IPS-18a (cell line): ENCODE results near the gene BUD13.

ENCODE experiments used
- H3K27ac ChIP-seq: one replicate; pipeline ENCODE4 v1.5.1; 2013; ENCODE audit warnings: low read length
- H3K27me3 ChIP-seq: one replicate; pipeline ENCODE4 v1.6.1; 2013; ENCODE audit warnings: mild to moderate bottlenecking, low read length; ENCODE audit not compliant: control insufficient read depth, insufficient read depth
- H3K36me3 ChIP-seq: one replicate; pipeline ENCODE4 v1.6.1; 2013; ENCODE audit warnings: low read depth, low read length; ENCODE audit not compliant: control insufficient read depth
- H3K4me1 ChIP-seq: one replicate; pipeline ENCODE4 v1.6.1; 2013; ENCODE audit warnings: low read depth, low read length; ENCODE audit not compliant: control insufficient read depth
- H3K4me3 ChIP-seq: one replicate; pipeline ENCODE4 v1.5.1; 2013; ENCODE audit warnings: low read length
- H3K9ac ChIP-seq: one replicate; pipeline ENCODE4 v1.6.1; 2013; ENCODE audit warnings: mild to moderate bottlenecking, low read length, moderate library complexity
- H3K9me3 ChIP-seq: one replicate; pipeline ENCODE4 v1.6.1; 2013; ENCODE audit warnings: low read depth, low read length; ENCODE audit not compliant: control insufficient read depth

BUD13 gene

DNA sequence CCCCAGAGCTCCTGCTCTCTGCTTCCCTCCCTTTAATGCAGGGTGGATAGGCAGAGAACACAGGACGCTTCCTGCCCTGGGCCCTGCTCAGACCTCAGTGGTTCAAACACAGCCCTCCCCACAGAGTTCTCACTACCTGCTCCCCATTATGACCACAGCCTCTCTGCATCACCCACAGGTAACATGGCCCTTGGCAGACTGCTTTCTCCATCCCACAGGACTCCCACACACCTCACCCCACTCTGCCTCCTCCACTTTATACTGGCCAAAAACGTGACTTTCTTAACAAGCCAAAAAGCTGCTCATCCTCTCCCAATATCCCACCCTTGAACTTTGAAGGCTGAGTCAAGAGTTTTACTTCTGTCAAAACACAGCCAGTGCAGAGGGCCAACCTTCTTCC, 33.8 kb downstream of the BUD13 start:
- H3K4me3 ChIP-seq: no peak overlapping the region
- no peak overlapping the region for H3K9ac ChIP-seq
- no peaks in the 10 kb centered on the region for H3K36me3 ChIP-seq
- H3K4me1 ChIP-seq: peaks cover 4% of the 10 kb centered on the region
- H3K27ac ChIP-seq: no peak overlapping the region
- no peaks in the 10 kb centered on the region for H3K9me3 ChIP-seq
- H3K27me3 ChIP-seq: no peaks in the 10 kb centered on the region

DNA sequence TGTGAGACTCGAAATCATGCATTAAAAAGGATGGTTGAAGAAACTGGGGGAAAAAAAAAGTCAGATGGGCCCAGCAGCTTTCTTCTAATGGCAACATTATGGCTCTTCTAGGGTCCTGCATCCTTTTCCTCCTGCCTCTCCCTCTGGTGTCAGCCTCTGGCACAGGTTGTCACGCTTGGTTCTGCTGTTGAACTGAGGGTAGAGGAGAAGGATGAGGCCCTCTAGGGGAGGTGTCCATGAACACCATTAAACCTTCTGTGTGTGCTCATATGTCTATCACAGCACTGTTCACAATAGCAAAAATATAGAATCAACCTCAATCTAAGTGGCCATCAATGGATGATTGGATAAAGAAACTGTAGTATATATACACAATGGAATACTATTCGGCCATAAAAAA, 36.0 kb downstream of the BUD13 start:
- no peaks in the 10 kb centered on the region for H3K36me3 ChIP-seq
- no peaks in the 10 kb centered on the region for H3K9me3 ChIP-seq
- H3K4me1 ChIP-seq: peaks cover 11% of the 10 kb centered on the region
- no peak overlapping the region for H3K27ac ChIP-seq
- H3K9ac ChIP-seq: no peak overlapping the region
- no peaks in the 10 kb centered on the region for H3K27me3 ChIP-seq
- no peak overlapping the region for H3K4me3 ChIP-seq

DNA sequence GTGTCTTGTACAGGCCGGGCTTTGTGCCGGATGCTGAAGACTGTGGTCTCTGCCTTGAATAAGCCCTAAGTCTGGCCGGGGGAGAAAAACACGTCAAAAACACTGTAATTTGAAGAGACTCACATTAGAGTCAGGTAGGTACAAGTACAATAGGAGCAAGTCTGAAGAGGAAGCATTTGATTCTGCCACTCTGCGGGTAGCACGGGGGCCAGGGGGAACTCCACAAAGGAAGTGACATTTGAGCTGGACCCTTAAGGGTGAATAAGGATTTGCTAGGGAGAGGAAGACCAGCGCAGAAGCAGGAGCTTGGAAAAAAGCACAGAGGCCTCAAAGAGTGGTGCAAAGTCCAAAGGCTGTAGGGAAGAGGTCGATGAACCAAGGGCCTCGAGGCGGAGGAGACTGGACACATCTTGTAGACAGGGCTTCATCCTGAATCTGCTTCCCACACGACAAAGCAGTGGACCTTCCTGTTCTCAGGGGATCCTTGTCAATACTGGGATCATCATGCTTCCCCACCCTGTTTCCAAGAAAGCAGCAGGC, 38.7 kb downstream of the BUD13 start:
- Histone ChIP-seq H3K27me3 (no peaks in the 10 kb centered on the region), H3K9me3 (no peaks in the 10 kb centered on the region), H3K9ac (no peak overlapping the region), H3K4me3 (no peak overlapping the region), H3K27ac (no peak overlapping the region), H3K36me3 (no peaks in the 10 kb centered on the region), H3K4me1 (peaks cover 23% of the 10 kb centered on the region)

DNA sequence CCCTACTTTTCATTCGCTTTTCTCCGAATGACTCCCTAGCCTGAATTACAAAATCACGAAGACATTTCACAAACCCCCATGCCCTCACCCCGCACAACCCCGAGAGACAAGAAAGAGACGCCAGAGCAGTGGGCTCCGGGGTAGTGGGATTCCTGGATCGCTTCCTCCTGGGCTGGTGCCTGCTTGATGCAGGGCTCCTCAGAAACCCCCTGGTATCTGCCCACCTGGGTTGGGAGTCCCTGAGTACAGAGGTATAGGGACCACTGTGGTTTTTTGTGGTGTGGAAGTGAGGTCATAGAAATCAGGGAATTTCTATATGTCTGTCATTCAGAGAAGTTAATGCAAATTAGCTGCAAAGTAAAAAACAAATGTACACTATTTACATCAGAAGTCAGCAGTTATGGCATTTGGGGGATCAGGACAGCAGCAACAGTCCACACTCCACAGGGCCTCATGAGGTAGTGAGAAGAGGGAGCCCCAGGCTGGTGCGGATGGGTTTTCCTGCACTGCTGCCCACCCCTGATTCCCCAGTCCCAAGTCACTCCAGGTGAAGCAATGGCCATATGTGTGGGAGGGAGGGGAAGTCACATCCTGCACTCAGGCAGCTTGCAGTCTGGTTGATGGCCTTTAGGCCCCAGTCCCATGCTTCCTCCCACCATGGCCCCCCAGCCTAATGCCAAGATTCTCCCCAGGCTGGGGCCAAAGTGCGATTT, 39.6 kb downstream of the BUD13 start:
- Histone ChIP-seq H3K9ac (no peak overlapping the region), H3K36me3 (no peaks in the 10 kb centered on the region), H3K27ac (no peak overlapping the region), H3K9me3 (no peaks in the 10 kb centered on the region), H3K4me1 (peaks cover 23% of the 10 kb centered on the region), H3K4me3 (no peak overlapping the region), H3K27me3 (no peaks in the 10 kb centered on the region)

DNA sequence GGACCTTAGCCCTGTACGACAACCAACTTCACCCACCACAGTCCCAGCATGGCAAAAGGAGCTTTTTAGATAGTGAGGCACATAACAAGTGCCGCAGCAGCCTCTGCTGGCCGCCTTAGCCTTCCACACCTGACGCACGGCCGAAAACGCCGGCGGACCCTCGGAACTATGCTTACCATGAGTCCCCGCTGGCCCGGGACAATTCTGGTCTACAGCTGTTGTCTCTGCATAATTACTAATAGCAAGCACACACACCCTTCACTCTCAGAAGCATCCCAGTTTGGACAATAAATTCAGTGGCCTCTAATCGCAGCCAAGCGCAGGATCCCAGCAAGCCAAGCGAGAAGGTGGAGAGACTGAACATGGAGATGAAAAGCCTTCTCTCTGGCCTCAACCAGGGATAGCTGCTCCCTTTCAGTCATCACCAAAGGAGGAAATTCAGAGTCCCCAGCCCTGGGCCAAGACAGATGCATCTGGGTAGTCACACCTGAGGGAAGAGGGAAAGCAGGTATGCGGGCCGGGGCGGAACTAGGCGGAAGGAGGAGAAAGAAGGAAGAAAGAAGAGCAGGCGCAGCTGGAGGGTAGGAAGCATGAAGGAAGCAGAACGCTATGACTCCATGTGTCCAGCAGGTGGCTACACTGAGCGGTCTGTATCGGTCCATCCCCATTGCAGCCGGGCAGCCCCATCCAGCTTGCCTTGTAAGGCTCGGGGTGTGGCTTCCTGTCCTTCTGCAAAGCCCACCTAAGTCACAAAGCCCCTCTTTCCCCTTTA, 40.3 kb downstream of the BUD13 start:
- no peaks in the 10 kb centered on the region for H3K9me3 ChIP-seq
- peak overlapping the region; percentile 52 for H3K4me3 ChIP-seq
- no peak overlapping the region for H3K9ac ChIP-seq
- no peaks in the 10 kb centered on the region for H3K36me3 ChIP-seq
- no peaks in the 10 kb centered on the region for H3K27me3 ChIP-seq
- H3K4me1 ChIP-seq: peaks cover 23% of the 10 kb centered on the region
- no peak overlapping the region for H3K27ac ChIP-seq

DNA sequence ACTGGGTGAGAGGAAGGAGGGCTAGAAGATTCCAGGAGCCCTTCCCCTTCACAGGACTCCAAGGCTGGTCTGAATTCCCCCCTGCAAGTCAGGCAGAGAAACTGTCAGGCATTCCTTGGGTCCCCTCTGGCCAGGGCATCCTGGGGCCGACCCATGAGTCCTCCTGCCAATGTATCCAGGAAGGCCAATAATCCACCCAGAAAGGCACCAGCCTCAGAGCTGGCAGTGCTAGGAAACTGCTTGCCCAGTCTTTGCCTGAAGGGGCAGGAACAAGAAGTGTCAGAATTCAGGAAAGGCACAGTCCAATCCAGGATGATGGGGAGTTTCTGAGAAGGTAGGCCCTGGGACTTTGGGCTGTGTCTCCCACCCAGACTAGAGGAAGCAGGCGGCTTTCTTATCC, 41.0 kb downstream of the BUD13 start:
- Histone ChIP-seq H3K4me3 (no peak overlapping the region), H3K36me3 (no peaks in the 10 kb centered on the region), H3K9me3 (no peaks in the 10 kb centered on the region), H3K9ac (no peak overlapping the region), H3K27me3 (no peaks in the 10 kb centered on the region), H3K27ac (no peak overlapping the region), H3K4me1 (peaks cover 23% of the 10 kb centered on the region)

DNA sequence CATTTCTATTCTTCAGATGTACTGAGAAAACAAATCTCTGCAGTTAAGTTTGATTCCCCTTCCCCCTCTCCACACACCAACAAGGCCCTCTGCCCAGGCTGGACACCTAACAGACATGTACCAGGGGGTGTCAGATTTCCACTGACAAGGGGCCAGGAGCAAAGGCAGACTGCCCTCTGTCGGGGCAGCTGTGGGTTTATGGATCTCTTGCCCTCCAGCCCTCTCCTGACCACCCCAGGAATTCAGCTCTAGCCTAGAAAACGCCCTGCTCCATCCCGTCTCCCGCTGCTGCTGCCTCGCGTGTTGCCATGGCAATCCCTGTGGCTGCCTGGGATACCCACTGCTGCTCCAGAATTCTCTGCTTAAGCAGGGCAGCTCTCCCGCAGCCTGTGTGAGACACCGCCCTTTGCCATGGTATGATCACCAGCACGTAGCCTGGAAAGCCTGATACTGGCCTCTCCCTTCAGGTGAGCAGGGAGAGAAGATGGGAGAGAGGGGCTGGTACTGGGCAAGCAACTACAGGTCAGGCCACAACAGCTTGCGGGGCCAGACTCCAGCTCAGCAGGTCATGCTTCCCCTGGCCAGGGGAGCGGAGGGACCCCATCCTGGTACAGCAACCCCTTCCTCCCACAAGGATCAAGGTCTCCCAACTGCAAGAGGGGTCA, 41.6 kb downstream of the BUD13 start:
- Histone ChIP-seq H3K36me3 (no peaks in the 10 kb centered on the region), H3K9me3 (no peaks in the 10 kb centered on the region), H3K9ac (no peak overlapping the region), H3K4me3 (peak overlapping the region; percentile 1), H3K27ac (no peak overlapping the region), H3K27me3 (no peaks in the 10 kb centered on the region), H3K4me1 (peaks cover 23% of the 10 kb centered on the region)

DNA sequence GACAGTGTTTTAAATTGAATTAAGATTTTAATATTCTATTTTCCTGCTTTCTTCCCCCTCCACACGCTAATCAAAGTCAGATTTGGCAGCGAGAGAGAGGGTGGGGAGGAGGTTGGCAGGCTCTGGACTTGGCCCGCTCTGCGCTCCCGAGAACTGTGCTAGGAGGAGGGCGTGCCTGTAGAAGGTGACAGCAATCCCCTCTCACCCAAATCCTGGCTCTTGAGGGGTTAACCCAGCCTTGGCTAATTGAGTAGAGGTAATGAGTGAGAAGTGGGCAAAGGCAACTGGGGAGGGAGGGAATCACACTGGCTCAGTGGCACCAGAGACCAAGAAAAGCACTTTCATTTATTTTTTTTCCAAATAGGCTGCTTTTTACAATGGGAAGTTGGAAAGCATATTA, 42.2 kb downstream of the BUD13 start:
- Histone ChIP-seq H3K27me3 (no peaks in the 10 kb centered on the region), H3K9me3 (no peaks in the 10 kb centered on the region), H3K4me1 (peaks cover 23% of the 10 kb centered on the region), H3K4me3 (peak overlapping the region; percentile 1), H3K27ac (no peak overlapping the region), H3K36me3 (no peaks in the 10 kb centered on the region), H3K9ac (no peak overlapping the region)

DNA sequence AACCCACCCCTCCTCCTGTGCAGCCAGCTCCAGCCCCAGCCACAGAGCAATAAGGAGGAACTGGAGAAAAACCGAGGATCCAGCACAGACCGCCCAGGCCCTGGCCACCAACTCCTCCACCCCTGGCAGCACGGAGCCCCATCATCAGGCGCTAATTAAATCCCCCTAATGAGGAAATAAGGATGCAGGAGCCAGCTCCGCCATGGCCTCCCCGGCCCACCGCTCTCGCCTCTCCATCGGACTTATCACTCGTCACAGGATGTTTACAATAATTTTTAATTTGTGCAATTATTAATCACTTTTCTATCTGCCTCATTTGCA, 42.6 kb downstream of the BUD13 start:
- Histone ChIP-seq H3K9ac (no peak overlapping the region), H3K36me3 (no peaks in the 10 kb centered on the region), H3K27ac (no peak overlapping the region), H3K27me3 (no peaks in the 10 kb centered on the region), H3K9me3 (no peaks in the 10 kb centered on the region), H3K4me1 (peaks cover 23% of the 10 kb centered on the region), H3K4me3 (no peak overlapping the region)

DNA sequence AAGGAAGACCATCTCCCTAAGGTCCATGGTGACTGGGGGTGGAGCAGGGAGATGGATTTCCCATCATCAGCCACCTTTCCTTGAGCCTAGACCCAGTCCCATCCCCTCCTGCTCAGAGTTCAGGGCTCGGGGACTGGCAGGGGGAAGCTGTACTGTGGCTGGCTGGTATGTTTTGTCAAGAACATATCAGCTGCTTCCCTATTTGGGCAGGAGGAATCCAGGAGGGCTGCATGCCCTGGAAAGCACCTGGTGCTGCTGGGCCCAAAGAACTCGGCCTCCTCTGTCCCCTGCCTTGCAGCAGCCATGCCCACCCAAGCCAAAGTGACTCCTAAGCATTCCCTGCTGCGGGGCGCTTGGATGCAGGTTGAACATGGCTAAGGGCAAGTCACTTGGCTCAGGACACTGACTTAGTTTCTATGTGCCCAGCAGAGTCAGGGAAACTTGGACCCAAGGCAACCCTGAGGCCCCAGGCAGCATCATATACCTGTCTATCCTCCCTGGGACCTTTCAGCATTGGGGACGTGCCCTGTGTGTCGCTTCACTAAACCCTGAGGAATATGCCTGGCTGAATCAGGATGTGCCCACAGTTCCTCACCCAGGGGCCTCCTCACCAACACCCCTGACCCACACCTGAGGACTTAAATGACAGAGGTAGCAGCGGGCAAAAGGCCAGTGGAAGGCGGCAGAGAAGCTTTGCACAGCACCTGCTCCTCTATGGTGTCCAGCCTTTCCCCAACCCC, 43.1 kb downstream of the BUD13 start:
- no peaks in the 10 kb centered on the region for H3K9me3 ChIP-seq
- no peaks in the 10 kb centered on the region for H3K27me3 ChIP-seq
- no peaks in the 10 kb centered on the region for H3K36me3 ChIP-seq
- H3K4me3 ChIP-seq: no peak overlapping the region
- no peak overlapping the region for H3K27ac ChIP-seq
- peaks cover 23% of the 10 kb centered on the region for H3K4me1 ChIP-seq
- no peak overlapping the region for H3K9ac ChIP-seq

DNA sequence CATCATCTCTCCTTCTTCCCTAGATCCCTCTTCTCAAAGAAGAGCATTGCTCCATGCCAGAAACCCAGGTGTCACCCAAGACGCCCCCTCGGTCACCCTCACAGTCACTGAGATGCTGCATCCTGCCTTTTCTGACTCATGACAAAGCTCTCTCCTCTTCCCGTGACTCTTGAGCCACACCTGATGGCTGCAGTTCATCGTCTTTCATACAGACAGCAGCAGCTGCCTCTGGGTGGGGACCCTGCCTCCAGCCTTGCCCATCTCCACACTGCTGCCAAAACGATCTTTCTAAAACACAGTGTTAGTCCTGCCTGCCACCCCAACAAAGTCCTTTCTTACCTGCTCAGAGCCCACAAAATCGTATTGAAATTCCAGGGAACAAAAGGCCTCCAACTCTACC, 44.8 kb downstream of the BUD13 start:
- no peak overlapping the region for H3K9ac ChIP-seq
- H3K4me1 ChIP-seq: peaks cover 23% of the 10 kb centered on the region
- H3K4me3 ChIP-seq: no peak overlapping the region
- H3K9me3 ChIP-seq: no peaks in the 10 kb centered on the region
- H3K36me3 ChIP-seq: no peaks in the 10 kb centered on the region
- no peak overlapping the region for H3K27ac ChIP-seq
- H3K27me3 ChIP-seq: no peaks in the 10 kb centered on the region
